ENCODE results near the gene LOXL4. TPM values are rescaled to one million over a fixed set of nuclear protein-coding genes. Genes with fewer than 3 reads are reported as not detected.

The LOXL4 gene
- total and polyA plus RNA-seq, 3 donors from 2014 or later: 14.0 to 38.2 (median 18.9) TPM

DNA sequence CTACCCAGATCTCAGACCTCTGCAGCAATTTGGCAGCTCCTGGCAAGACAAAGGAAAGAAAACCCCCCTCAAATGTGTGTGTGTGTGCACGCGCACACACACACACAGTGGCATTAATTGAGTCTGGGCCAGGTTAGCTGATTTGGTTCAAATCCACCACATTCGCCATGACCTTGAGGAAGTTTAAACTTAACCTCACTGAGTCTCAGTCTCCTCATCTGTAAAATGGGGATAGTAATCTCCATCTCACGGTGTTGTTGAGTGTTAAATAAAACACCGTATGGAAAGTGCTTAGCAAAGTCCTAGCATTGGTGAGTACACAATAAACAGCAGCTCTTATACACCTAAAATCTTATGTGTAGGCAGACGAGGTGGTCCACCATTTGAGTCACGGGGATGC is 4.9 kb downstream of the LOXL4 start:
- no peaks in the 10 kb centered on the region for H3K27me3 ChIP-seq
- peaks cover 6% of the 10 kb centered on the region for H3K4me1 ChIP-seq
- no peak for TF ChIP-seq POLR2A (IDR thresholded peaks at IDR 0.05)
- TF ChIP-seq, protein P1, sequence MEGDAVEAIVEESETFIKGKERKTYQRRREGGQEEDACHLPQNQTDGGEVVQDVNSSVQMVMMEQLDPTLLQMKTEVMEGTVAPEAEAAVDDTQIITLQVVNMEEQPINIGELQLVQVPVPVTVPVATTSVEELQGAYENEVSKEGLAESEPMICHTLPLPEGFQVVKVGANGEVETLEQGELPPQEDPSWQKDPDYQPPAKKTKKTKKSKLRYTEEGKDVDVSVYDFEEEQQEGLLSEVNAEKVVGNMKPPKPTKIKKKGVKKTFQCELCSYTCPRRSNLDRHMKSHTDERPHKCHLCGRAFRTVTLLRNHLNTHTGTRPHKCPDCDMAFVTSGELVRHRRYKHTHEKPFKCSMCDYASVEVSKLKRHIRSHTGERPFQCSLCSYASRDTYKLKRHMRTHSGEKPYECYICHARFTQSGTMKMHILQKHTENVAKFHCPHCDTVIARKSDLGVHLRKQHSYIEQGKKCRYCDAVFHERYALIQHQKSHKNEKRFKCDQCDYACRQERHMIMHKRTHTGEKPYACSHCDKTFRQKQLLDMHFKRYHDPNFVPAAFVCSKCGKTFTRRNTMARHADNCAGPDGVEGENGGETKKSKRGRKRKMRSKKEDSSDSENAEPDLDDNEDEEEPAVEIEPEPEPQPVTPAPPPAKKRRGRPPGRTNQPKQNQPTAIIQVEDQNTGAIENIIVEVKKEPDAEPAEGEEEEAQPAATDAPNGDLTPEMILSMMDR (IDR thresholded peaks at IDR 0.05): no peak
- DNase-seq: no peak
- 89 to 94% methylated on average over 7 of the region's 7 CpGs for WGBS, 2 donors
- no peak overlapping the region for H3K4me3 ChIP-seq
- no peak overlapping the region for H3K27ac ChIP-seq
- no peaks in the 10 kb centered on the region for H3K9me3 ChIP-seq
- H3K36me3 ChIP-seq (ENCODE audit: low read depth, missing control alignments): no peaks in the 10 kb centered on the region
- intact Hi-C loops (cut with DNase I; ENCODE audit: low total_unique reads): no loop called here

DNA sequence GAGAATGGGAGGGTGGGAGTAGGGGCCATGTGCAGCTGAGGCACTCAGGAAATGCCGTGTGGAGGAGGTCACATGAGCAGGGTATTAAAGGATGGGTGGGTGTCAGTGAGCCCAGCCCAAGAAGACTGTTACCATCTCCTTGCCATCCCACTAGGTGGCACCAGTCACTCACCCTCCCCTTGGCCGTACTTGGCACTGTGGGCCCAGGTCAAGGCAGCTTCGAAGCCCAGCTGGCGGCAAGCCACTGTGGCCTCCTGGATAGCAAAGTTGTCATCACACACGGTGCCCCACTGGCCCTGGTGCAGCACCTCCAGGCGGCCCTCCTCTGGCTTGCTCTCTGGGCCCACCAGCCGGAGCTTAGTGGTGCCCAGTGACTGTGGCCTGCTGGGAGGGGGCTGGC is 5.4 kb downstream of the LOXL4 start:
- Histone ChIP-seq H3K27ac (no peak overlapping the region), H3K4me1 (peaks cover 6% of the 10 kb centered on the region), H3K36me3 (ENCODE audit: low read depth, missing control alignments) (no peaks in the 10 kb centered on the region), H3K27me3 (no peaks in the 10 kb centered on the region), H3K9me3 (no peaks in the 10 kb centered on the region), H3K4me3 (no peak overlapping the region)
- TF ChIP-seq, protein P1 (IDR thresholded peaks at IDR 0.05): peak; percentile 13 to 30 (median 27)
- no peak for TF ChIP-seq POLR2A (IDR thresholded peaks at IDR 0.05)
- 79% methylated on average over 3 to 7 of the region's 7 CpGs for WGBS, 2 donors
- DNase-seq: peak; percentile 75
- intact Hi-C loops (cut with DNase I; ENCODE audit: low total_unique reads): no loop called here

DNA sequence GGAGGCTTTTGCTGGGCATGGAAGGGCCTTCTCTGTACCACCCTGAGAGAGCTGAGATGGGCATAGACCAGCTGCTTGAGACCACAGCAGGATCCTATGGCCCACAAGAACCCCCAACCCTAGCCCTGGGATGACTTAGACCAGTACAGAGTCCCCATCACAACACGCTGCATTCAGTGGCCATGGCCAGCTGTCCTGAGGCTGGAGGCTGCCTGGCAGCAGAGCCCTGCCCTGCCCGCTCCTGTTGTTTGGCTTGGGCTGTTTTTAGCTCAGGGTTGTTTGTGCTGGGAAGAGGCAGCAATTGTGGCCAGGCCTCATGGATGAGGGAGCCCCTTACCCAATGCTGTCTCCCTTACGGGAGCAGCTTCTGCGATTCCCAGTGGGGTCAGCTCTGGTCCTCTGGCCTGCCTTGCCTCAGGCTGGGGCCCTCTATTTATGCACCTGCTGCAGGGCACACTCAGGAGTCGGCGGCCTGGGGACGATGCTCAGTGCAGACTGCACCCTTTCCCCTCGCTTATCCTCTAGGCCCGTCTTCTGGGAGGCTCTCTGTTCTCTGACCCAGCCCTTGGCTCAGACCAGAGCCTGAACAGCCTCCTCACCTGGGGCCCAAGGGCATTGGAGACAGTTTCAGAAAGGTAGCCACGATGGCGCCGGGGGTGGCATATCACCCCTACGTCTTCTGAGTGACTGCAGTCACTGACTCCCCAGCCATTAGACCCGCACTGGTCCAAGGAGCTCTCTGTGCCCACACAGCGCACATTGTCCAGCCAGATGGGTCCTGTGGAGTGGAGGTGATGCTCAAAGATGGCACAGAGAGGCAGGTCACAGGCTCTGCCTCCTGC is 6.3 kb downstream of the LOXL4 start:
- no peaks in the 10 kb centered on the region for H3K36me3 ChIP-seq (ENCODE audit: low read depth, missing control alignments)
- no peaks in the 10 kb centered on the region for H3K9me3 ChIP-seq
- TF ChIP-seq, protein P1 (IDR thresholded peaks at IDR 0.05): no peak
- no peak for TF ChIP-seq POLR2A (IDR thresholded peaks at IDR 0.05)
- H3K4me3 ChIP-seq: no peak overlapping the region
- H3K4me1 ChIP-seq: peaks cover 6% of the 10 kb centered on the region
- WGBS, 2 donors: 86 to 89% methylated on average over 8 to 15 of the region's 15 CpGs
- DNase-seq: peak; percentile 9
- intact Hi-C loops (cut with DNase I; ENCODE audit: low total_unique reads): no loop called here
- no peak overlapping the region for H3K27ac ChIP-seq
- no peaks in the 10 kb centered on the region for H3K27me3 ChIP-seq

DNA sequence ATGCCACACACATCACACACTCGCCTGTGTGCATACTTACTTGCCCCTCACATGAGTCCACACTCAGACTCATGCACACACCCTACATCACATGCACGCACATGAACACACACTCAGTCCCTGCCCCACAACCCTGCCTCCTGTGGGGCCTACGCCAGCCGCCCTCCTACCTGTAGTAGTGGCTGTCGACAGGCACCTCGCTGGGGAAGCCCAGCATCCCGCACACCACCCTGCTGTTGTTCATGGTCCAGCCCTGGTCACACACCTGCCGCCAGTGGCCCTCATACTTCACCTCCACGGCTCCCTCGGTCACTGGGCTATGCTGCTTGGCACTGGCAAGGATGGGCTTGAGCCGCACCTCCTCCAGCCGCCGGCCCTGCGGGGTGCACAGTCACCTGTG is 7.2 kb downstream of the LOXL4 start:
- WGBS, 2 donors: 90 to 93% methylated on average over 14 of the region's 14 CpGs
- no peaks in the 10 kb centered on the region for H3K27me3 ChIP-seq
- no peaks in the 10 kb centered on the region for H3K36me3 ChIP-seq (ENCODE audit: low read depth, missing control alignments)
- H3K4me3 ChIP-seq: no peak overlapping the region
- H3K27ac ChIP-seq: no peak overlapping the region
- intact Hi-C loops (cut with DNase I; ENCODE audit: low total_unique reads): no loop called here
- peaks cover 6% of the 10 kb centered on the region for H3K4me1 ChIP-seq
- no peak for TF ChIP-seq POLR2A (IDR thresholded peaks at IDR 0.05)
- TF ChIP-seq, protein P1 (IDR thresholded peaks at IDR 0.05): no peak
- H3K9me3 ChIP-seq: no peaks in the 10 kb centered on the region
- DNase-seq: no peak

DNA sequence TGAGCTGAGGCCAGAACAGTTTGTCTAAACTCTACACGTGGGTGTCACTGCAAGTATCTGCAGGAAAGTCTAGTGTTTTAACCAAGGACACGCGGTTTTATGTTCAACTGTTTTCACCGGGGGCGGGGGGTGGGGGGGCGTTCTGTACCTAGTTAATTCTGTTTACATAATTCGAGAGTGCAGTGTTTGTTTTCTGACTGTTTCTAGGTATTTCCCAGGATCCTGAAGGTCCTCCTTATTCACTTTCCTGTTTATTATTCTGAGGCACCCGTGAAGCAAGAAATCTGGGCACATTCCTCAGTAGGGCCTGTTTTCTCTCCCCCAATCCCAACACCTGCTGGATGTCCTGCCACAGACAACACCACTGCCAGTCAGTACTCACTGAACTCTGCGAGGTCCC is 7.6 kb downstream of the LOXL4 start:
- Histone ChIP-seq H3K27me3 (no peaks in the 10 kb centered on the region), H3K27ac (no peak overlapping the region), H3K4me3 (no peak overlapping the region), H3K9me3 (no peaks in the 10 kb centered on the region), H3K36me3 (ENCODE audit: low read depth, missing control alignments) (no peaks in the 10 kb centered on the region), H3K4me1 (peaks cover 9% of the 10 kb centered on the region)
- TF ChIP-seq, protein P1 (IDR thresholded peaks at IDR 0.05): no peak
- intact Hi-C loops (cut with DNase I; ENCODE audit: low total_unique reads): no loop called here
- no peak for DNase-seq
- 27 to 34% methylated on average over 9 of the region's 9 CpGs for WGBS, 2 donors
